GM21390 (cell line): ENCODE results near the gene EYA3.

Source experiments
- ATAC-seq: cut with Tn5 transposase; IDR thresholded peaks from one replicate; pipeline ENCODE4 v1.9.1; 2021; ENCODE audit not compliant: unreplicated experiment

The EYA3 gene

GRCh38 chr1:27941671-27942540 is 146.5 kb downstream of the EYA3 start:
- ATAC-seq, result no peak

- ATAC-seq, result no peak
These were observed 147.4 kb downstream of the EYA3 start for GRCh38 chr1:27940870-27941560.

GRCh38 chr1:27940297-27940696 is 148.1 kb downstream of the EYA3 start:
- no peak for ATAC-seq

GRCh38 chr1:27938488-27938887 is 149.9 kb downstream of the EYA3 start:
- ATAC-seq, result no peak

- ATAC-seq, result no peak
These were observed 150.9 kb downstream of the EYA3 start for GRCh38 chr1:27937524-27937836.

GRCh38 chr1:27936370-27936769 is 152.0 kb downstream of the EYA3 start:
- ATAC-seq, result no peak

GRCh38 chr1:27935721-27936120 is 152.7 kb downstream of the EYA3 start:
- no peak for ATAC-seq

GRCh38 chr1:27934818-27935549 is 153.4 kb downstream of the EYA3 start, which contains the start of gene SMPDL3B:
Gene SMPDL3B (plus strand): TSS chr1:27935000. CDS start chr1:27935184, 184 bp downstream.
- no peak for ATAC-seq

GRCh38 chr1:27931759-27932158 is 156.7 kb downstream of the EYA3 start:
- no peak for ATAC-seq

- ATAC-seq, result no peak
These were observed 157.2 kb downstream of the EYA3 start for GRCh38 chr1:27931184-27931583.

- no peak for ATAC-seq
These were observed 160.0 kb downstream of the EYA3 start for GRCh38 chr1:27928216-27928954.

- no peak for ATAC-seq
These were observed 166.1 kb downstream of the EYA3 start for GRCh38 chr1:27922272-27922671.
